Tibial artery (tissue), 4 donors: Measurements from ENCODE around the gene GRIFIN.

Source experiments
- DNase-seq, 2 donors: peaks; one replicate each; pipeline ENCODE4 v3.0.0-alpha.2; 2019
- H3K27ac ChIP-seq, 2 donors: fragments of 200-600 bp; sonication (generic) in 1 of 2; 1 replicate in 1 of 2; 2 replicates in 1 of 2; pipeline ENCODE4 v1.5.1; 2018 to 2019; ENCODE audit warnings: mild to moderate bottlenecking in 1 of 2
- H3K27me3 ChIP-seq, 2 donors: fragments of 200-600 bp; sonication (generic) in 1 of 2; one replicate each; pipeline versions ENCODE4 v1.5.1 to v1.6.0; 2016 to 2019
- H3K36me3 ChIP-seq, 3 donors: fragments of 200-600 bp; sonication (generic) in 2 of 3; one replicate each; pipeline ENCODE4 v1.5.1; 2016 to 2019; ENCODE audit warnings: mild to moderate bottlenecking in 2 of 3
- H3K4me1 ChIP-seq, 4 donors: fragments of 200-600 bp; sonication (generic) in 2 of 4; 1 replicate in 3 of 4; 2 replicates in 1 of 4; pipeline ENCODE4 v1.5.1; 2016 to 2019
- H3K4me3 ChIP-seq, 2 donors: fragments of 200-600 bp; sonication (generic) in 1 of 2; 1 replicate in 1 of 2; 2 replicates in 1 of 2; pipeline ENCODE4 v1.5.1; 2018 to 2019; ENCODE audit warnings: mild to moderate bottlenecking in 2 of 2
- H3K9me3 ChIP-seq, 3 donors: fragments of 200-600 bp; sonication (generic) in 1 of 3; one replicate each; pipeline ENCODE4 v1.5.1; 2016 to 2019
- CTCF ChIP-seq, 2 experiments: fragments of 200-600 bp in 1 of 2; fragments of 450-650 bp in 1 of 2; IDR thresholded peaks; one replicate each; pipeline ENCODE4 v1.5.1; 2017 to 2019; ENCODE audit warnings: antibody characterized with exemption in 2 of 2, mild to moderate bottlenecking in 1 of 2, moderate library complexity in 1 of 2
- intact Hi-C: fragments of 100-400 bp; cut with DNase I; formaldehyde crosslinking; loops from one replicate; pipeline ENCODE4 v1.15.0; 2023; ENCODE audit warnings: low total_unique reads

GRIFIN gene

GRCh38 chr7:2478399-2478785 is 2.2 kb upstream of the GRIFIN start:
- no peak for TF ChIP-seq CTCF (IDR thresholded peaks at IDR 0.05)

GRCh38 chr7:2477447-2478398 is 1.5 kb upstream of the GRIFIN start:
- Histone ChIP-seq H3K9me3 (peaks cover 0 to 1% (median under 1%) of the 10 kb centered on the region in 3 donors), H3K27me3 (peaks cover 0 to 59% of the 10 kb centered on the region in 2 donors), H3K4me3 (no peak overlapping the region), H3K27ac (no peak overlapping the region), H3K4me1 (peaks cover 9 to 29% (median 20%) of the 10 kb centered on the region in 4 donors), H3K36me3 (no peaks in the 10 kb centered on the region)
- peak in 1 of 2 donors; percentile 42 for DNase-seq
- intact Hi-C loops = no loop called here
- TF ChIP-seq CTCF (IDR thresholded peaks at IDR 0.05) = peak; percentile 69 to 72

More at GRCh38 chr7:2478399-2478785, 2.2 kb upstream of the GRIFIN start:
- H3K4me3 ChIP-seq = peak overlapping the region in 1 of 2 donors; percentile 0
- H3K27ac ChIP-seq = no peak overlapping the region
- H3K9me3 ChIP-seq = peaks cover 0 to 8% (median 5%) of the 10 kb centered on the region in 3 donors
- peaks cover 9 to 29% (median 20%) of the 10 kb centered on the region in 4 donors for H3K4me1 ChIP-seq
- intact Hi-C loops = no loop called here
- DNase-seq = peak in 1 of 2 donors; percentile 77
- H3K27me3 ChIP-seq = peaks cover 0 to 59% of the 10 kb centered on the region in 2 donors
- no peaks in the 10 kb centered on the region for H3K36me3 ChIP-seq

GRCh38 chr7:2476776-2477446 is 713 bp upstream of the GRIFIN start:
- no peak overlapping the region for H3K27ac ChIP-seq
- no peaks in the 10 kb centered on the region for H3K36me3 ChIP-seq
- no peak for TF ChIP-seq CTCF (IDR thresholded peaks at IDR 0.05)
- H3K4me1 ChIP-seq = peaks cover 9 to 29% (median 20%) of the 10 kb centered on the region in 4 donors
- no peak overlapping the region for H3K4me3 ChIP-seq
- H3K9me3 ChIP-seq = no peaks in the 10 kb centered on the region
- intact Hi-C loops = no loop called here
- H3K27me3 ChIP-seq = peaks cover 0 to 59% of the 10 kb centered on the region in 2 donors
- no peak for DNase-seq

GRCh38 chr7:2475678-2476015 is 551 bp downstream of the GRIFIN start:
- no peak for DNase-seq
- TF ChIP-seq CTCF (IDR thresholded peaks at IDR 0.05) = no peak
- Histone ChIP-seq H3K27ac (no peak overlapping the region), H3K9me3 (no peaks in the 10 kb centered on the region), H3K27me3 (peaks cover 0 to 66% of the 10 kb centered on the region in 2 donors), H3K4me1 (peaks cover 9 to 29% (median 20%) of the 10 kb centered on the region in 4 donors), H3K4me3 (no peak overlapping the region), H3K36me3 (no peaks in the 10 kb centered on the region)
- intact Hi-C loops = no loop called here

GRCh38 chr7:2474813-2475677 is 1.2 kb downstream of the GRIFIN start:
- Histone ChIP-seq H3K27ac (no peak overlapping the region), H3K4me1 (peaks cover 9 to 25% (median 20%) of the 10 kb centered on the region in 4 donors), H3K27me3 (peaks cover 0 to 68% of the 10 kb centered on the region in 2 donors), H3K4me3 (no peak overlapping the region), H3K36me3 (no peaks in the 10 kb centered on the region), H3K9me3 (no peaks in the 10 kb centered on the region)
- DNase-seq = no peak
- no peak for TF ChIP-seq CTCF (IDR thresholded peaks at IDR 0.05)
- intact Hi-C loops = no loop called here
